GM23338 (cell line): ENCODE results near the gene DNAH10. TPM values are rescaled to one million over a fixed set of nuclear protein-coding genes. Genes with fewer than 3 reads are reported as not detected.

ENCODE experiments used
- ATAC-seq: fragments of 200-7000 bp; cut with Tn5 transposase; 3 replicates; pipeline ENCODE4 v1.9.1; 2020
- DNase-seq: peaks from one replicate; pipeline ENCODE4 v3.0.0-alpha.2; 2015; ENCODE audit warnings: low spot score
- H2AFZ ChIP-seq: fragments of 200-600 bp; sonication (generic); 2 replicates; pipeline ENCODE4 v1.8.0; 2016; ENCODE audit warnings: antibody characterized with exemption, mild to moderate bottlenecking, moderate library complexity
- H3F3A ChIP-seq: fragments of 200-600 bp; sonication (generic); replicated peaks from 2 replicates; pipeline ENCODE4 v1.8.0; 2017; ENCODE audit warnings: antibody characterized with exemption, mixed run types, low read depth
- H3K27ac ChIP-seq: fragments of 200-600 bp; sonication (generic); 2 replicates; pipeline ENCODE4 v1.6.1; 2016; ENCODE audit warnings: low read depth
- H3K27me3 ChIP-seq: fragments of 200-600 bp; sonication (generic); 2 replicates; pipeline ENCODE4 v1.8.0; 2016; ENCODE audit warnings: mild to moderate bottlenecking, mixed run types, moderate library complexity; ENCODE audit not compliant: insufficient read depth
- H3K36me3 ChIP-seq: fragments of 200-600 bp; sonication (generic); 2 replicates; pipeline ENCODE4 v1.8.0; 2016; ENCODE audit warnings: mild to moderate bottlenecking; ENCODE audit not compliant: insufficient read depth
- H3K4me1 ChIP-seq: fragments of 200-600 bp; sonication (generic); 2 replicates; pipeline ENCODE4 v1.8.0; 2016; ENCODE audit warnings: mild to moderate bottlenecking, moderate library complexity; ENCODE audit not compliant: insufficient read depth
- H3K4me2 ChIP-seq: fragments of 200-600 bp; sonication (generic); 2 replicates; pipeline ENCODE4 v1.7.1; 2017; ENCODE audit warnings: mixed run types
- H3K4me3 ChIP-seq: fragments of 200-600 bp; sonication (generic); 2 replicates; pipeline ENCODE4 v1.6.1; 2016; ENCODE audit warnings: mixed run types
- H3K79me2 ChIP-seq: fragments of 200-600 bp; sonication (generic); replicated peaks from 2 replicates; pipeline ENCODE4 v1.8.0; 2017; ENCODE audit warnings: mild to moderate bottlenecking; ENCODE audit not compliant: insufficient read depth
- H3K9me2 ChIP-seq: fragments of 200-600 bp; sonication (generic); 2 replicates; pipeline ENCODE4 v1.8.0; 2017; ENCODE audit not compliant: insufficient read depth
- H4K20me1 ChIP-seq: fragments of 200-600 bp; sonication (generic); replicated peaks from 2 replicates; pipeline ENCODE4 v1.8.0; 2017; ENCODE audit warnings: mild to moderate bottlenecking; ENCODE audit not compliant: insufficient read depth
- H3K27ac Mint-ChIP-seq: 2 replicates; pipeline ENCODE4 v1.8.0; 2020; ENCODE audit warnings: inconsistent platforms, mild to moderate bottlenecking, moderate library complexity, mixed read lengths
- H3K27me3 Mint-ChIP-seq: 3 replicates; pipeline ENCODE4 v1.8.0; 2022; ENCODE audit warnings: low read depth, mild to moderate bottlenecking, moderate library complexity, mixed read lengths, inconsistent platforms; ENCODE audit not compliant: insufficient read depth, poor library complexity
- H3K36me3 Mint-ChIP-seq: 3 replicates; pipeline ENCODE4 v1.8.0; 2021; ENCODE audit warnings: low read depth, mild to moderate bottlenecking, inconsistent platforms, moderate library complexity, mixed read lengths
- H3K4me1 Mint-ChIP-seq: 3 replicates; pipeline ENCODE4 v1.8.0; 2020; ENCODE audit warnings: mild to moderate bottlenecking, inconsistent platforms, mixed read lengths
- H3K4me3 Mint-ChIP-seq: 3 replicates; pipeline ENCODE4 v1.8.0; 2021; ENCODE audit warnings: moderate library complexity, mild to moderate bottlenecking, inconsistent platforms, mixed read lengths
- H3K9me3 Mint-ChIP-seq: 3 replicates; pipeline ENCODE4 v1.8.0; 2020; ENCODE audit warnings: moderate library complexity, mild to moderate bottlenecking, inconsistent platforms, mixed read lengths
- CREB1 ChIP-seq: fragments of 250-450 bp; sonication (Bioruptor Pico); IDR thresholded peaks from 2 replicates; pipeline ENCODE4 v1.5.0; 2020; ENCODE audit warnings: low read depth, mild to moderate bottlenecking, moderate library complexity
- CTCF ChIP-seq, 2 experiments: fragments of 200-600 bp in 1 of 2; sonication (generic) in 1 of 2; conservative IDR thresholded peaks; 2 replicates each; pipeline versions ENCODE4 v1.5.1 to v1.6.1; 2016 to 2017; ENCODE audit warnings: antibody characterized with exemption in 2 of 2, low read depth in 2 of 2, mild to moderate bottlenecking in 2 of 2, moderate library complexity in 1 of 2
- ETS1 ChIP-seq: IDR thresholded peaks from 2 replicates; pipeline ENCODE4 v1.6.1; 2016; ENCODE audit warnings: antibody characterized with exemption
- EZH2 ChIP-seq: fragments of 200-600 bp; sonication (generic); IDR thresholded peaks from one replicate; pipeline ENCODE4 v1.8.0; 2017; ENCODE audit warnings: antibody characterized with exemption, mild to moderate bottlenecking, low read depth; ENCODE audit not compliant: unreplicated experiment
- EZH2phosphoT487 ChIP-seq: fragments of 200-600 bp; sonication (generic); IDR thresholded peaks from one replicate; pipeline ENCODE4 v1.8.1; 2018; ENCODE audit warnings: antibody characterized with exemption; ENCODE audit not compliant: unreplicated experiment
- JUNB ChIP-seq: IDR thresholded peaks from one replicate; pipeline ENCODE4 v1.6.1; 2016; ENCODE audit warnings: antibody characterized with exemption; ENCODE audit not compliant: unreplicated experiment
- NANOG ChIP-seq: IDR thresholded peaks from 2 replicates; pipeline ENCODE4 v1.6.1; 2016; ENCODE audit warnings: antibody characterized with exemption, borderline replicate concordance
- POLR2AphosphoS5 ChIP-seq: IDR thresholded peaks from 2 replicates; pipeline ENCODE4 v1.6.1; 2016; ENCODE audit warnings: antibody characterized with exemption, low read depth
- REST ChIP-seq: IDR thresholded peaks from one replicate; pipeline ENCODE4 v1.6.1; 2018; ENCODE audit warnings: antibody characterized with exemption; ENCODE audit not compliant: unreplicated experiment
- STAT1 ChIP-seq: IDR thresholded peaks from one replicate; pipeline ENCODE4 v1.6.1; 2016; ENCODE audit warnings: antibody characterized with exemption; ENCODE audit not compliant: unreplicated experiment
- ZNF114 ChIP-seq: fragments of 250-450 bp; sonication (Bioruptor Pico); IDR thresholded peaks from 2 replicates; pipeline ENCODE4 v1.5.0; 2020; ENCODE audit warnings: mild to moderate bottlenecking, moderate library complexity
- ZNF331 ChIP-seq: fragments of 250-450 bp; sonication (Bioruptor Pico); IDR thresholded peaks from 2 replicates; pipeline ENCODE4 v1.5.0; 2020; ENCODE audit warnings: low read depth, mild to moderate bottlenecking, moderate library complexity
- ZNF462 ChIP-seq: fragments of 250-450 bp; sonication (Bioruptor Pico); IDR thresholded peaks from 2 replicates; pipeline ENCODE4 v1.5.0; 2020; ENCODE audit warnings: mild to moderate bottlenecking, moderate library complexity
- polyA plus RNA-seq: library from polyadenylated mRNA; unstranded; fragments of >200 nt; fragmentation: Nextera tagmentation; extraction: Ambion mirVana; gene quantifications from 2 replicates; pipeline ENCODE4 v1.2.1, GENCODE V29; 2016
- total RNA-seq: library from RNA; depleted of rRNA; stranded (reverse); fragments of >200 nt; shearing (Covaris generic); gene quantifications from 2 replicates; pipeline ENCODE4 v1.2.3, GENCODE V29; 2014

The DNAH10 gene
- total and polyA plus RNA-seq, 2 experiments from 2014 or later: 0.03 TPM

DNA sequence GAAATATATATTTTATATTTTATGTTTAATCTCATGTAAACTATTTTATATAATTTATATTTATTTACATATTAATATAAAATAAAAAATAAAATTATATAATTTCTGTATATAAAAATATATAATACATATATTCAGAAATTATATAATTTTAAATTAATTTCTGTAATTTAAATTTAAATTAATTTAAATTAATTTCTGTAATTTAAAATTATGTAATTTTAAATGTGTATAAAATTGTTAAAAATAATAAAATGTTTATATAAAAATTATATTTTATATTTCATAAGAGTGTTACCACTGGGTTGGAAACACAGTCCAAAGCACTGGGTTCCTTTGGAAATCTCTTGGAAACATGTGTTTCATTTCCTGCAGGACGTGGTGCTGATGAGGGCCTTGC is 94.6 kb downstream of the DNAH10 start (continued):
- no peak for TF ChIP-seq JUNB
- no peak for TF ChIP-seq CREB1
- TF ChIP-seq STAT1: no peak
- TF ChIP-seq REST: no peak
- no peak for TF ChIP-seq NANOG

DNA sequence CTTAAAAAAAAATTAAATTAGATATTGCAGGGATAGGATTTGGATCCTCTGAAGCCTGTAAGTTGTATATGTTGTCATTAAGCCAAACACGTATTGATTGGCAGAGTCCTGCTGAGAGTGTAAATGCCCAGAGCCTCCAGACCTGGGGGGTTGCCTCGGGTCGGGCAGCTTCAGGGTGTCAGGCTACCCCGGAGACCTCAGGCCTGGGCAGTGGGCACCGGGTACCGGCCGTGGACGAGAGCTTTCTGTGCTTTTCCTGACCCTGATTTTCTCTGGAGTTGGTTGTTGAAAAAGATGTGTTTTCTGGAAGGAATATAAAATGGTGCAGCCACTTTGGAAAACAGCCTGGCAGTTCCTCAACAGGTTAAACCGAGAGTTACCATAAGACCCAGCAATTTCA is 96.1 kb downstream of the DNAH10 start:
- ATAC-seq (no peak), DNase-seq (no peak)
- H3K27ac ChIP-seq: no peak overlapping the region
- H3K79me2 ChIP-seq: no peaks in the 10 kb centered on the region
- H3K4me3 Mint-ChIP-seq: no peak overlapping the region
- no peak overlapping the region for H2AFZ ChIP-seq
- no peaks in the 10 kb centered on the region for H3K36me3 Mint-ChIP-seq
- H3K4me1 ChIP-seq: no peaks in the 10 kb centered on the region
- no peaks in the 10 kb centered on the region for H3K9me2 ChIP-seq
- no peaks in the 10 kb centered on the region for H3K4me1 Mint-ChIP-seq
- H3F3A ChIP-seq: no peaks in the 10 kb centered on the region
- peaks cover 5% of the 10 kb centered on the region for H3K27me3 Mint-ChIP-seq
- no peak overlapping the region for H3K4me2 ChIP-seq
- H3K9me3 Mint-ChIP-seq: no peaks in the 10 kb centered on the region
- no peak overlapping the region for H3K27ac Mint-ChIP-seq
- no peaks in the 10 kb centered on the region for H4K20me1 ChIP-seq
- H3K36me3 ChIP-seq: no peaks in the 10 kb centered on the region
- H3K27me3 ChIP-seq: no peaks in the 10 kb centered on the region
- H3K4me3 ChIP-seq: no peak overlapping the region
- TF ChIP-seq STAT1 (no peak), NANOG (no peak), EZH2 (no peak), POLR2AphosphoS5 (no peak), JUNB (no peak), ZNF331 (no peak), EZH2phosphoT487 (no peak), CTCF (conservative IDR thresholded peaks at IDR 0.05; ENCODE audit: low read depth in 2 of 2) (no peak), ETS1 (no peak), ZNF114 (CRISPR knock-in tag) (no peak), CREB1 (no peak), ZNF462 (CRISPR knock-in tag) (no peak)
